HepG2 (cell line): ENCODE data around the gene PRMT5. TPM values are rescaled to one million over a fixed set of nuclear protein-coding genes. Genes with fewer than 3 reads are reported as not detected.

Source experiments
- ATAC-seq: fragments of 200-7000 bp; cut with Tn5 transposase; 3 replicates; pipeline ENCODE4 v1.9.1; 2020; ENCODE audit warnings: mild to moderate bottlenecking, moderate library complexity
- BruUV-seq: library from RNA; stranded (reverse); fragments of 400-500 nt; replicated peaks from 2 replicates; lab custom pipeline; 2021; lab: Mats Ljungman, UMichigan
- CTCF ChIA-PET: fragments of 300-600 bp; formaldehyde crosslinking; extraction: SDS; loops from one replicate; lab custom pipeline; 2021; ENCODE audit warnings: low total read pairs, inconsistent platforms, low intra/inter-chr PET ratio; lab: Yijun Ruan, JAX
- POLR2A ChIA-PET: fragments of 350-600 bp; sonication (Branson Sonifier 250); formaldehyde crosslinking; loops from one replicate; lab custom pipeline; 2020; ENCODE audit warnings: antibody characterized with exemption, inconsistent platforms; lab: Yijun Ruan, JAX
- DNase-seq: peaks from one replicate; pipeline ENCODE4 v3.0.0-alpha.2; 2015; ENCODE audit warnings: low spot score
- FAIRE-seq: peaks from 3 replicates; lab custom pipeline; 2011; peaks lifted over from hg19 to GRCh38; lab: Jason Lieb, UNC
- H2AFZ ChIP-seq: one replicate; pipeline ENCODE4 v1.6.1; 2011; ENCODE audit warnings: low read length, inconsistent platforms
- H3K27ac ChIP-seq: fragments of 300-600 bp; 3 replicates; pipeline ENCODE4 v1.8.0; 2011; ENCODE audit warnings: mixed run types, mild to moderate bottlenecking, mixed read lengths, low read length, inconsistent platforms; ENCODE audit not compliant: insufficient read depth; ENCODE audit errors: extremely low read length
- H3K27me3 ChIP-seq, 2 experiments: fragments of 200-600 bp in 1 of 2; 2 replicates in 1 of 2; 3 replicates in 1 of 2; pipeline versions ENCODE4 v1.6.0 to v1.8.0; 2011; ENCODE audit warnings: low read length in 2 of 2, mild to moderate bottlenecking in 2 of 2, moderate library complexity in 2 of 2, inconsistent platforms in 1 of 2; ENCODE audit not compliant: insufficient read depth in 2 of 2, control insufficient read depth in 1 of 2
- H3K36me3 ChIP-seq, 2 experiments: fragments of 200-600 bp in 1 of 2; replicated peaks in 1 of 2; 2 replicates in 1 of 2; 3 replicates in 1 of 2; pipeline versions ENCODE4 v1.5.1 to v1.8.0; 2011; ENCODE audit warnings: low read length in 2 of 2, inconsistent platforms in 1 of 2; ENCODE audit not compliant: insufficient read depth in 2 of 2, control insufficient read depth in 1 of 2
- H3K4me1 ChIP-seq: 2 replicates; pipeline ENCODE4 v1.5.1; 2012; ENCODE audit warnings: low read length, inconsistent platforms; ENCODE audit not compliant: insufficient read depth
- H3K4me2 ChIP-seq: 2 replicates; pipeline ENCODE4 v1.6.0; 2011; ENCODE audit warnings: low read depth, low read length, inconsistent platforms
- H3K4me3 ChIP-seq, 3 experiments: fragments of 200-600 bp in 1 of 3; sonication (generic), shearing (Covaris generic) in 1 of 3; replicated peaks in 1 of 3; 2 replicates each; pipeline ENCODE4 v1.5.1; 2011 to 2016; ENCODE audit warnings: low read length in 3 of 3, inconsistent platforms in 2 of 3, low read depth in 2 of 3, mild to moderate bottlenecking in 2 of 3, control low read depth in 1 of 3, mixed read lengths in 1 of 3; ENCODE audit not compliant: insufficient read depth in 1 of 3
- H3K79me2 ChIP-seq: one replicate; pipeline ENCODE4 v1.6.1; 2011; ENCODE audit warnings: low read length, inconsistent platforms; ENCODE audit not compliant: insufficient read depth
- H3K9ac ChIP-seq: 2 replicates; pipeline ENCODE4 v1.6.0; 2011; ENCODE audit warnings: mild to moderate bottlenecking, low read depth, low read length, inconsistent platforms; ENCODE audit not compliant: insufficient read depth
- H3K9me3 ChIP-seq: 2 replicates; pipeline ENCODE4 v1.5.1; 2012; ENCODE audit warnings: mild to moderate bottlenecking, low read length
- H4K20me1 ChIP-seq: 2 replicates; pipeline ENCODE4 v1.6.0; 2011; ENCODE audit warnings: inconsistent platforms, mild to moderate bottlenecking, low read length, moderate library complexity; ENCODE audit not compliant: insufficient read depth
- AKAP8 ChIP-seq: sonication (generic); formaldehyde crosslinking; IDR thresholded peaks from 2 replicates; pipeline ENCODE4 v1.5.1; 2020; ENCODE audit warnings: mild to moderate bottlenecking, missing genetic modification reagents
- HNF4A ChIP-seq: sonication (generic); formaldehyde crosslinking; IDR thresholded peaks from 2 replicates; pipeline ENCODE4 v1.4.0; 2020; ENCODE audit warnings: missing genetic modification reagents
- MBD4 ChIP-seq: IDR thresholded peaks from 2 replicates; pipeline ENCODE4 v1.6.1; 2012; ENCODE audit warnings: low read length, inconsistent platforms, borderline replicate concordance
- MIER2 ChIP-seq: IDR thresholded peaks from 2 replicates; pipeline ENCODE4 v1.6.1; 2016; ENCODE audit warnings: missing biosample characterization, missing genetic modification reagents
- PAXIP1 ChIP-seq: sonication (generic); formaldehyde crosslinking; conservative IDR thresholded peaks from 2 replicates; pipeline ENCODE4 v1.4.0; 2020; ENCODE audit warnings: mild to moderate bottlenecking, missing genetic modification reagents, moderate library complexity
- TAF1 ChIP-seq: sonication (generic); formaldehyde crosslinking; IDR thresholded peaks from 2 replicates; pipeline ENCODE4 v1.4.0; 2020; ENCODE audit warnings: missing genetic modification reagents
- TAF15 ChIP-seq: fragments of 200-400 bp; formaldehyde crosslinking; IDR thresholded peaks from one replicate; pipeline ENCODE4 v1.6.1; 2018; ENCODE audit warnings: mild to moderate bottlenecking, low read depth, low read length; ENCODE audit not compliant: poor library complexity, severe bottlenecking
- TEF ChIP-seq: sonication (generic); formaldehyde crosslinking; IDR thresholded peaks from 2 replicates; pipeline ENCODE4 v1.5.0; 2020; ENCODE audit warnings: missing genetic modification reagents
- ZFY ChIP-seq: sonication (generic); formaldehyde crosslinking; IDR thresholded peaks from 2 replicates; pipeline ENCODE4 v1.4.0; 2020; ENCODE audit warnings: missing genetic modification reagents
- ZNF263 ChIP-seq: sonication (generic); formaldehyde crosslinking; IDR thresholded peaks from 2 replicates; pipeline ENCODE4 v1.4.0; 2020; ENCODE audit warnings: missing genetic modification reagents
- ZNF530 ChIP-seq: sonication (generic); formaldehyde crosslinking; IDR thresholded peaks from 2 replicates; pipeline ENCODE4 v1.5.0; 2020; ENCODE audit warnings: low read depth, mild to moderate bottlenecking, missing genetic modification reagents
- ZNF616 ChIP-seq: sonication (generic); formaldehyde crosslinking; IDR thresholded peaks from 2 replicates; pipeline ENCODE4 v1.5.0; 2020; ENCODE audit warnings: low read depth, mild to moderate bottlenecking, missing genetic modification reagents
- ZNF710 ChIP-seq: sonication (generic); formaldehyde crosslinking; IDR thresholded peaks from 2 replicates; pipeline ENCODE4 v1.5.0; 2020; ENCODE audit warnings: mild to moderate bottlenecking, missing genetic modification reagents, borderline replicate concordance
- WGBS: methylation state at CpG from one replicate; pipeline ENCODE4 v1.1.6; 2017; ENCODE audit warnings: low lambda C conversion rate; 5-methylcytosine and 5-hydroxymethylcytosine counted together
- in situ Hi-C: cut with HindIII; loops from 2 replicates; pipeline ENCODE4 v1.10.0; 2017; ENCODE audit warnings: low pct_unique_long_range_greater_than_20kb; ENCODE audit not compliant: extremely low pct_ligation_motif_present
- intact Hi-C: fragments of 100-400 bp; cut with micrococcal nuclease; formaldehyde crosslinking; loops from one replicate; pipeline ENCODE4 v1.10.0; 2022; ENCODE audit not compliant: unreplicated experiment
- polyA plus RNA-seq, 8 experiments: library from polyadenylated mRNA; depleted of rRNA in 3 of 8; stranded (reverse) in 7 of 8; unstranded in 1 of 8; fragments of >200 nt; fragmentation: Illumina TruSeq in 4 of 8; extraction: Trizol in 4 of 8; gene quantifications; 2 replicates each; pipeline versions ENCODE4 v1.2.1 to v1.2.3, GENCODE V29; 2011 to 2016; ENCODE audit warnings: low read depth in 4 of 8, missing spikeins in 1 of 8, mixed read lengths in 1 of 8; ENCODE audit not compliant: insufficient read depth in 1 of 8
- total RNA-seq, 5 experiments: library from RNA; depleted of rRNA; stranded (reverse); fragments of >200 nt; fragmentation: Illumina TruSeq; extraction: Trizol; gene quantifications; 2 replicates each; pipeline ENCODE4 v1.2.3, GENCODE V29; 2016; ENCODE audit warnings: low read depth in 1 of 5

PRMT5 gene
- total and polyA plus RNA-seq, 2 of the 13 experiments (the other 11 are each of a cell fraction or from before 2014, with no cell fraction given), result 210 to 354 TPM

- intact Hi-C loops, result no loop called here
- ChIA-PET POLR2A (interaction anchor here (1.2 to 26.8 kb wide), 3 partner anchors 23 to 30 kb away, joined by 3 to 1670 read pairs (median 10); partner anchors contain the start of genes AJUBA and PRMT5), CTCF (no interaction called here)
- Histone ChIP-seq H3K79me2 (no peaks in the 10 kb centered on the region), H3K36me3 (peaks cover 6 to 37% of the 10 kb centered on the region in 2 experiments), H3K9me3 (no peaks in the 10 kb centered on the region), H3K27me3 (no peaks in the 10 kb centered on the region; a peak in 1 of 5 replicates), H4K20me1 (no peaks in the 10 kb centered on the region), H3K4me1 (peaks cover 27% of the 10 kb centered on the region), H3K9ac (no peak overlapping the region), H3K4me2 (no peak overlapping the region), H3K27ac (no peak overlapping the region), H2AFZ (no peak overlapping the region), H3K4me3 (no peak overlapping the region)
- no peak for TF ChIP-seq ZNF530
- TF ChIP-seq HNF4A (CRISPR knock-in tag), result no peak
- TF ChIP-seq ZNF263 (CRISPR knock-in tag), result no peak
- TF ChIP-seq ZFY (CRISPR knock-in tag), result no peak
- no peak for TF ChIP-seq MBD4
- TF ChIP-seq TEF (CRISPR knock-in tag), result no peak
- TF ChIP-seq TAF15, result no peak
- TF ChIP-seq ZNF710, result no peak
- TF ChIP-seq MIER2 (CRISPR knock-in tag), result no peak
- TF ChIP-seq ZNF616 (CRISPR knock-in tag), result no peak
- no peak for TF ChIP-seq TAF1 (CRISPR knock-in tag)
- TF ChIP-seq PAXIP1, result no peak
- TF ChIP-seq AKAP8, result no peak
- 98% methylated on average over 1 of the region's 1 CpG for WGBS
- in situ Hi-C loops, result no loop called here
- no peak for ATAC-seq
- FAIRE-seq, result no peak
- DNase-seq, result no peak
- BruUV-seq, result no TSS peak
Measured at GRCh38 chr14:22952418-22952817, 23.2 kb upstream of the PRMT5 start.
